CD4-positive, alpha-beta T cell treated with Interleukin-17A for 1 hour (primary cell): ENCODE data around the gene SRD5A1.
A peak's percentile ranks its signal among the peaks of the same experiment; 100 is the strongest.

Experiments used
- DNase-seq: peaks from one replicate; pipeline ENCODE4 v3.0.0-alpha.2; 2020

Gene SRD5A1

GRCh38 chr5:6632888-6633468, at the start of gene SRD5A1, which contains the start of gene NSUN2:
TSS of gene SRD5A1 (plus strand) at chr5:6633440. CDS start at chr5:6633577, 137 bp downstream.
TSS of gene NSUN2 (minus strand) at chr5:6633044. CDS start at chr5:6632979, 65 bp downstream.
- DNase-seq, result peak; percentile 90

GRCh38 chr5:6584101-6584645, 49.1 kb upstream of the SRD5A1 start:
- DNase-seq, result no peak

GRCh38 chr5:6584727-6585126, 48.5 kb upstream of the SRD5A1 start:
- DNase-seq, result no peak

GRCh38 chr5:6585168-6585567, 48.1 kb upstream of the SRD5A1 start:
- no peak for DNase-seq

GRCh38 chr5:6585939-6586646, 47.1 kb upstream of the SRD5A1 start:
- DNase-seq, result no peak

- no peak for DNase-seq
Observed at GRCh38 chr5:6586647-6587042, 46.6 kb upstream of the SRD5A1 start.

GRCh38 chr5:6587171-6587570, 46.1 kb upstream of the SRD5A1 start:
- DNase-seq, result no peak

- no peak for DNase-seq
Observed at GRCh38 chr5:6590581-6590980, 42.7 kb upstream of the SRD5A1 start.

GRCh38 chr5:6591671-6592288, 41.5 kb upstream of the SRD5A1 start:
- DNase-seq, result no peak

- DNase-seq, result no peak
Observed at GRCh38 chr5:6592601-6593000, 40.6 kb upstream of the SRD5A1 start.

- DNase-seq, result no peak
Observed at GRCh38 chr5:6593148-6594016, 39.9 kb upstream of the SRD5A1 start.

GRCh38 chr5:6594066-6594465, 39.2 kb upstream of the SRD5A1 start:
- DNase-seq, result no peak

- DNase-seq, result no peak
Observed at GRCh38 chr5:6595405-6595804, 37.8 kb upstream of the SRD5A1 start.

- no peak for DNase-seq
Observed at GRCh38 chr5:6596388-6596787, 36.9 kb upstream of the SRD5A1 start.

- DNase-seq, result no peak
Observed at GRCh38 chr5:6597557-6597956, 35.7 kb upstream of the SRD5A1 start.

- DNase-seq, result no peak
Observed at GRCh38 chr5:6598351-6598900, 34.8 kb upstream of the SRD5A1 start.

GRCh38 chr5:6599739-6600138, 33.5 kb upstream of the SRD5A1 start:
- DNase-seq, result no peak

- DNase-seq, result no peak
Observed at GRCh38 chr5:6601271-6601670, 32.0 kb upstream of the SRD5A1 start.

- DNase-seq, result no peak
Observed at GRCh38 chr5:6601816-6602215, 31.4 kb upstream of the SRD5A1 start.

- DNase-seq, result no peak
Observed at GRCh38 chr5:6602441-6602840, 30.8 kb upstream of the SRD5A1 start.

- no peak for DNase-seq
Observed at GRCh38 chr5:6603643-6604042, 29.6 kb upstream of the SRD5A1 start.

GRCh38 chr5:6604341-6604740, 28.9 kb upstream of the SRD5A1 start:
- no peak for DNase-seq

GRCh38 chr5:6604946-6605345, 28.3 kb upstream of the SRD5A1 start:
- DNase-seq, result no peak
